ENCODE measurements around the gene CBR1. TPM values are rescaled to one million over a fixed set of nuclear protein-coding genes. Genes with fewer than 3 reads are reported as not detected.
A peak's percentile ranks its signal among the peaks of the same experiment; 100 is the strongest.

The CBR1 gene
- total and polyA plus RNA-seq, 4 experiments from 2014 or later: 23.0 to 82.2 (median 37.2) TPM

DNA sequence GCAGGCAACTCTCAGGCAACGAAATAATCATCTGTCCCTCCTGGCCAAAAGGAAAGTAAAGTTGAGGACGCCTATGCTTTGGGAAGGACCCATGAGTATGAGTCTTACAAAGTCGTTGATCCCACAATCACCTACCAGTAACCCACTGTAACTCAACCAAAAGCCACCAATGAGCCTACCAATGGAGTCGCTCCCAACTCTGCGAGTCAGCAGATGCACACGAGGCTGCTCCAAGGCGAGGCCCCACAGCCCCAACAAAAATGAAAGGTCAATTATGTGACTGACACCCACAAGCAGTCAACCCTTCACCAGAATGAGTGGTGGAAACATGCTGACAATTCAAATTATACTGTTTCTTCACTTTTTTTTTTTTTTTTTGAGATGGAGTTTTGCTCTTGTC lies 21.5 kb upstream of the CBR1 start:
- intact Hi-C loops (cut with micrococcal nuclease): no loop called here
- H3K36me3 ChIP-seq (ENCODE audit: insufficient read depth, low read length): peaks cover 36% of the 10 kb centered on the region
- no peak overlapping the region for H3K4me3 Mint-ChIP-seq
- no peaks in the 10 kb centered on the region for H3K9me3 Mint-ChIP-seq
- ChIA-PET CTCF (ENCODE audit: partially characterized antibody) (interaction anchor here (1.4 kb wide), 1 partner anchor 27 kb away, joined by 3 read pairs; no protein-coding TSS in a partner anchor), POLR2A (ENCODE audit: partially characterized antibody) (no interaction called here)
- no peak for DNase-seq
- H3K27me3 ChIP-seq (ENCODE audit: insufficient read depth, low read length): no peaks in the 10 kb centered on the region
- H3K4me3 ChIP-seq (ENCODE audit: low read length in 2 of 2): no peak overlapping the region
- peaks cover 63 to 77% of the 10 kb centered on the region in 2 donors for H3K36me3 Mint-ChIP-seq
- no peak overlapping the region for H3K27ac ChIP-seq (ENCODE audit: low read depth, low read length)
- no peaks in the 10 kb centered on the region for H3K27me3 Mint-ChIP-seq
- H3K9me3 ChIP-seq (ENCODE audit: control insufficient read depth in 1 of 2, low read length in 2 of 2): no peaks in the 10 kb centered on the region
- H3K27ac Mint-ChIP-seq: no peak overlapping the region
- H3K4me1 Mint-ChIP-seq: peaks cover 3 to 6% (median 4%) of the 10 kb centered on the region in 4 donors
- H3K4me1 ChIP-seq (ENCODE audit: insufficient read depth, low read length): peaks cover 3% of the 10 kb centered on the region

DNA sequence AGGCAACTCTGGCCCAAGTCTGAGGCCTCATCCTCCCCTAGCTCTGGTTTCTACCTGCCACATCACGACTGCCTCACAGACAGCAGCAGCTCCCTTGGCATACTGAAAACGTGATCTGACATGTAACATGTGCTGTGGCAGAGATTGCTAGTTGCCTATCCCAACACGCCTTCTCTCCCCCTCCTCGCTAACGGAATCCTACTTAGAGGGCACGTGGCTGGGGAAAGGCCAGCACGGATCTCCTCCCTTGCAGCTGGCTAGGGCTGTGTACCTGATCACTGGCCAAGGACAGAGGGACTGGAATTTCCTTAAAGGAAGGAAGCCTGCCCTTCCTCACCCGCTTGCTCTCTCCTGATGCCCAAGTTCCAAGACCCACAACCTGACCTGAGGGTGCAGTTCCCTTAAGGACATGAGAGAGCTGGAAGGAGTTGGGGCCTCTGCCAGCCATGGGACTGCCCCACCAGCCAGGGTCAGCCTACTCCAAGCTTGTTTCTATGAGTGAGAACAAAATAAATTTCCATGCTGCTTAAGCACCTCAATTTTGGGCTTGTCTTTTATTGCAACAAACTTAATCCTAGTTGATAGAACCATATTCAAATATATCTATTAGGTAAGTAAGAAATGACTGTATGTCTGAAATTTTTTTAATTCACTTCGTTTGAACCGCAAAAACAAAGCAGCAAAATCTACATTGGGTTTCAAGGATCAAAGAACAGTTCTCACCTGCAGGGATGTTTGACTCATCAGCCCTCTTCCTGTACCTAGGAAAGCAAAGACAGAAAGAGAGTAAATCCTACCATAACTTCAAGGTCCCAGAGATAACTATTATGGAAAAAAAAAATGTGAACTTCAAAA lies 16.7 kb upstream of the CBR1 start:
- Mint-ChIP-seq H3K4me1 (peaks cover 7 to 20% (median 13%) of the 10 kb centered on the region in 4 donors), H3K36me3 (peaks cover 71 to 74% of the 10 kb centered on the region in 2 donors), H3K4me3 (no peak overlapping the region), H3K27ac (no peak overlapping the region), H3K9me3 (no peaks in the 10 kb centered on the region), H3K27me3 (no peaks in the 10 kb centered on the region)
- DNase-seq: no peak
- ChIA-PET POLR2A (ENCODE audit: partially characterized antibody) (interaction anchor here (1.3 kb wide), 1 partner anchor 17 kb away, joined by 6 read pairs; the partner anchor contains the start of gene CBR1), CTCF (ENCODE audit: partially characterized antibody) (interaction anchor here (0.6 to 1.6 kb wide), 2 partner anchors 14 to 60 kb away, joined by 3 to 6 read pairs; no protein-coding TSS in a partner anchor)
- Histone ChIP-seq H3K4me3 (ENCODE audit: low read length in 2 of 2) (no peak overlapping the region), H3K4me1 (ENCODE audit: insufficient read depth, low read length) (peaks cover 9% of the 10 kb centered on the region), H3K27me3 (ENCODE audit: insufficient read depth, low read length) (no peaks in the 10 kb centered on the region), H3K27ac (ENCODE audit: low read depth, low read length) (no peak overlapping the region), H3K36me3 (ENCODE audit: insufficient read depth, low read length) (peaks cover 29% of the 10 kb centered on the region), H3K9me3 (ENCODE audit: control insufficient read depth in 1 of 2, low read length in 2 of 2) (no peaks in the 10 kb centered on the region)
- intact Hi-C loops (cut with micrococcal nuclease): no loop called here

DNA sequence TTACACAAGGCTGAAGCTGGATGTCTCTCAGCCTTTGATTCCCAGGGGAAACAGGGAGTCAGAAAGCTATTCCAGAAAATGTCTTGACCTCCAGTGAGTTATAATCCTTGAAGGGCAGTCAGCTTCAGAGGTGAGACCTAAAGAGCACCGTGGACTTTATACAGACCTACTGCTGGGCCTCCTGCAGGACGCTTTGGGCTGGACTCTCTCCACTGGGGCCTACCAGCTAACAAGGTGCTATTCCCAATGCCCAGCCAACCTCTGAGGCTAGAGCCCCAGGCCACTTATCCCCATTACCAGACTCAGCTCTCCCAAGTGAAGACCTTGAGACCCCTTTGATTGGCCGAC lies 16.1 kb upstream of the CBR1 start:
- H3K27me3 Mint-ChIP-seq: no peaks in the 10 kb centered on the region
- H3K36me3 ChIP-seq (ENCODE audit: insufficient read depth, low read length): peaks cover 29% of the 10 kb centered on the region
- peaks cover 7 to 26% (median 17%) of the 10 kb centered on the region in 4 donors for H3K4me1 Mint-ChIP-seq
- DNase-seq: no peak
- peaks cover 69 to 72% of the 10 kb centered on the region in 2 donors for H3K36me3 Mint-ChIP-seq
- intact Hi-C loops (cut with micrococcal nuclease): no loop called here
- no peaks in the 10 kb centered on the region for H3K27me3 ChIP-seq (ENCODE audit: insufficient read depth, low read length)
- peak overlapping the region in 1 of 7 donors; percentile 42 for H3K27ac Mint-ChIP-seq
- H3K9me3 ChIP-seq (ENCODE audit: control insufficient read depth in 1 of 2, low read length in 2 of 2): no peaks in the 10 kb centered on the region
- H3K4me1 ChIP-seq (ENCODE audit: insufficient read depth, low read length): peaks cover 12% of the 10 kb centered on the region
- no peak overlapping the region for H3K27ac ChIP-seq (ENCODE audit: low read depth, low read length)
- ChIA-PET POLR2A (ENCODE audit: partially characterized antibody) (interaction anchor here (0.6 to 1.3 kb wide), 2 partner anchors 16 to 28 kb away, joined by 3 to 6 read pairs; partner anchors contain the start of gene CBR1), CTCF (ENCODE audit: partially characterized antibody) (interaction anchor here (1.6 kb wide), 1 partner anchor 59 kb away, joined by 6 read pairs; no protein-coding TSS in a partner anchor)
- no peak overlapping the region for H3K4me3 ChIP-seq (ENCODE audit: low read length in 2 of 2)
- peak overlapping the region in 1 of 8 donors; percentile 5 for H3K4me3 Mint-ChIP-seq
- no peaks in the 10 kb centered on the region for H3K9me3 Mint-ChIP-seq

DNA sequence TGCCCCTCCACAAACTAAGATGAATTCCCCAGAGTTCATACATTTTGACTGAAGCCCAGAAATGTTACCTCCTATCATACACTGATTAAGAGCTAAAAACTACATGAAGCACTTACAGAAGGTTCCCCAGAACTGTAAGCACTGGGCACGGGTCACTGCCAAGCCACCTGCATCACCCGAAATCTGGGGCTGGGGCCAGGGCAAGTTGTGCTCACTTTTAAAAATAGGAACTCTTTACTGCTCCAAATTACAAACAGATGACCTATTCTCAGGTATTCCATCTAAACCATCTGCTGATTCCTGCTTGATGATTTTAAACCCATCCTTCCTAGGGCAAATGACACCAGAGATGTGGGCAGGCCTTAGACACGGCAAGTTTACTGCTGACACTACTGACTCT lies 14.3 kb upstream of the CBR1 start:
- Mint-ChIP-seq H3K27ac (no peak overlapping the region), H3K4me3 (no peak overlapping the region), H3K4me1 (peaks cover 8 to 34% (median 20%) of the 10 kb centered on the region in 4 donors), H3K27me3 (no peaks in the 10 kb centered on the region), H3K9me3 (peaks cover 0 to 1% (median 0%) of the 10 kb centered on the region in 8 donors), H3K36me3 (peaks cover 53 to 65% of the 10 kb centered on the region in 2 donors)
- intact Hi-C loops (cut with micrococcal nuclease): no loop called here
- Histone ChIP-seq H3K27ac (ENCODE audit: low read depth, low read length) (no peak overlapping the region), H3K9me3 (ENCODE audit: control insufficient read depth in 1 of 2, low read length in 2 of 2) (no peaks in the 10 kb centered on the region), H3K4me3 (ENCODE audit: low read length in 2 of 2) (no peak overlapping the region), H3K4me1 (ENCODE audit: insufficient read depth, low read length) (peaks cover 16% of the 10 kb centered on the region), H3K27me3 (ENCODE audit: insufficient read depth, low read length) (no peaks in the 10 kb centered on the region), H3K36me3 (ENCODE audit: insufficient read depth, low read length) (peaks cover 29% of the 10 kb centered on the region)
- no peak for DNase-seq
- ChIA-PET CTCF (ENCODE audit: partially characterized antibody) (no interaction called here), POLR2A (ENCODE audit: partially characterized antibody) (interaction anchor here (1.0 kb wide), 1 partner anchor 26 kb away, joined by 3 read pairs; no protein-coding TSS in a partner anchor)

DNA sequence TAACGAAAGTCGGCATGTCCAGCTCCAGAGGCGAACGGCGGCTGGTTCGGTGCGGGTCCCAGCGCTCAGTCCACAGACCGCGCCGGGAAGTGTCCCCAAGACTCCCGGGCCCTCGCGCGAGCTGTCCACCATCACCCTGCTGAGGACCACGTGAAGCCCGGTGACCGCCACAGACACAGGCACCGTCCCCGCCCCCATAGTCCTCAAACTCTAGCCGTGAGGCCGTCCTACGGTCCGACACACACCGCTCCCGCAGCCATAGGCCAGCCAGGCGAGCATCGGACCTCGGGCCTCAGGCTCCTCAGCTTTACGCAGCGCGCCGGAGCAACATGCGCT lies 10.0 kb upstream of the CBR1 start:
- Mint-ChIP-seq H3K27ac (peak overlapping the region; percentile 98 to 99 (median 98)), H3K36me3 (peaks cover 30 to 43% of the 10 kb centered on the region in 2 donors), H3K4me1 (peaks cover 7 to 34% (median 14%) of the 10 kb centered on the region in 4 donors), H3K4me3 (peak overlapping the region; percentile 93 to 99 (median 96)), H3K27me3 (no peaks in the 10 kb centered on the region), H3K9me3 (peaks cover 0 to 1% (median 0%) of the 10 kb centered on the region in 8 donors)
- DNase-seq: no peak
- H3K9me3 ChIP-seq (ENCODE audit: control insufficient read depth in 1 of 2, low read length in 2 of 2): no peaks in the 10 kb centered on the region
- peak overlapping the region; percentile 83 for H3K27ac ChIP-seq (ENCODE audit: low read depth, low read length)
- CTCF ChIA-PET (ENCODE audit: partially characterized antibody): interaction anchor here (0.6 to 2.4 kb wide), 7 partner anchors 10 to 106 kb away, joined by 3 to 18 read pairs (median 5); partner anchors contain the start of gene CBR1
- intact Hi-C loops (cut with micrococcal nuclease): loop anchor here (1.0 to 10.0 kb wide), 5 partner anchors 10 to 1011 kb away; partner anchors contain the start of gene DOP1B
- H3K27me3 ChIP-seq (ENCODE audit: insufficient read depth, low read length): no peaks in the 10 kb centered on the region
- peaks cover 13% of the 10 kb centered on the region for H3K4me1 ChIP-seq (ENCODE audit: insufficient read depth, low read length)
- peak overlapping the region; percentile 94 to 98 for H3K4me3 ChIP-seq (ENCODE audit: low read length in 2 of 2)
- H3K36me3 ChIP-seq (ENCODE audit: insufficient read depth, low read length): peaks cover 20% of the 10 kb centered on the region
- POLR2A ChIA-PET (ENCODE audit: partially characterized antibody): interaction anchor here (0.6 to 3.2 kb wide), 13 partner anchors 9 to 261 kb away, joined by 3 to 60 read pairs (median 6); partner anchors contain the start of genes CBR1, CBR3 and MORC3

DNA sequence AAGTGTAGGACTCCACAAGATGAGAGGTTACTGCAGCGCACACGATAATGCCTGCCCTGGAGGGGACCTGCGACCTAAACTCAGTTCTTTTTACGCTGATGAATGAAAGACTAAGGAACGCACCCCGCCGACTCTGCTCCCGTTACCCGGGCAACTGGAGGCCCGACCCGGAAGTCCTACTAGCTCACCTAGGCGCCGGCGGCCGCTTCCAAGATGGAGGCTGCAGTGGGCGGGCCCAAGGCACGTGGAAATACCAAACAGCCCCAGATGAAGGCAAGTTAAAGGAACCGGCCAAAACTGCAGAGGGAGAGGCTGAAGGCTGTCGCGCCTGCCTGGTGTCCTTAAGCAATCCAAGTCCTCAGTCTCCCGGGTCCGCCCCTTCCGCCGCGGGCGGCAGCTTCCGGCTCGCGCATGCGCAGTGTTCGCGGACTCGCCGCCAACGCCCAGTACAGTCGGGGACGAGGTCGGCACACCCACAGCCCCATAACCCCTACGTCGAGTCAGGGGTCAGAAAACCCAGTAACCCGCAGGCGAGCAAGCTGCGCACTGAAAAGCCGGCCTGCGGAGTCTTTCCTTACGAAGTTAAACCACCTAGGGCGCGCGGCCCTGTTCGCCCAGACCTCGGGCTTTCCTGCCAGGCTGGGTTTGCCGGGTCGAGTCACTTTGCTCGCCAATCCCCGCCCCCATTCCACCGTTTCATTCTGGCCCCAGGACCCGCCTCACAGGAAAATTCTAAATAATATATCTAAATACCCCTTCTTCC lies 9.5 kb upstream of the CBR1 start, which contains the start of gene SETD4:
SETD4 (minus strand) TSS at position 368 of the 763 bp plus-strand sequence. CDS start 1,638 bp downstream, outside the sequence.
- peak within 1 kb of the TSS; percentile 93 to 99 (median 96) for H3K4me3 Mint-ChIP-seq
- peaks cover 18% of the 10 kb centered on the region for H3K36me3 ChIP-seq (ENCODE audit: insufficient read depth, low read length)
- H3K27me3 Mint-ChIP-seq: no peaks in the 10 kb centered on the region
- ChIA-PET POLR2A (ENCODE audit: partially characterized antibody) (interaction anchor here (0.6 to 3.2 kb wide), 16 partner anchors 10 to 261 kb away, joined by 3 to 60 read pairs (median 4); partner anchors contain the start of genes CBR1, CBR3 and MORC3), CTCF (ENCODE audit: partially characterized antibody) (interaction anchor here (0.6 to 2.4 kb wide), 7 partner anchors 10 to 106 kb away, joined by 3 to 18 read pairs (median 5); partner anchors contain the start of gene CBR1)
- H3K9me3 Mint-ChIP-seq: peaks cover 0 to 1% (median 0%) of the 10 kb centered on the region in 8 donors
- H3K36me3 Mint-ChIP-seq: peaks cover 24 to 37% of the 10 kb centered on the region in 2 donors
- no peaks in the 10 kb centered on the region for H3K27me3 ChIP-seq (ENCODE audit: insufficient read depth, low read length)
- peaks cover 13% of the 10 kb centered on the region for H3K4me1 ChIP-seq (ENCODE audit: insufficient read depth, low read length)
- H3K4me1 Mint-ChIP-seq: peaks cover 6 to 34% (median 14%) of the 10 kb centered on the region in 4 donors
- H3K27ac Mint-ChIP-seq: peak within 1 kb of the TSS; percentile 98 to 99 (median 98)
- DNase-seq: peak; percentile 91 to 95 (median 93)
- no peaks in the 10 kb centered on the region for H3K9me3 ChIP-seq (ENCODE audit: control insufficient read depth in 1 of 2, low read length in 2 of 2)
- peak within 1 kb of the TSS; percentile 83 for H3K27ac ChIP-seq (ENCODE audit: low read depth, low read length)
- peak within 1 kb of the TSS; percentile 94 to 98 for H3K4me3 ChIP-seq (ENCODE audit: low read length in 2 of 2)
- intact Hi-C loops (cut with micrococcal nuclease): loop anchor here (1.0 to 10.0 kb wide), 5 partner anchors 9 to 1012 kb away; partner anchors contain the start of gene DOP1B
